PC-9 (cell line): ENCODE results near the gene TRIM3. TPM values are rescaled to one million over a fixed set of nuclear protein-coding genes. Genes with fewer than 3 reads are reported as not detected.

ENCODE experiments used
- BruUV-seq: library from RNA; stranded (reverse); fragments of 400-500 nt; replicated peaks from 2 replicates; lab custom pipeline; 2021; lab: Mats Ljungman, UMichigan
- CTCF ChIA-PET: fragments of 300-600 bp; sonication (Branson Sonifier 250); formaldehyde crosslinking; loops from one replicate; lab custom pipeline; 2022; ENCODE audit warnings: antibody characterized with exemption; lab: Charles Lee
- POLR2A ChIA-PET: fragments of 300-600 bp; sonication (Branson Sonifier 250); formaldehyde crosslinking; loops from one replicate; lab custom pipeline; 2022; ENCODE audit warnings: antibody characterized with exemption; ENCODE audit not compliant: unreplicated experiment; lab: Charles Lee
- DNase-seq, 2 experiments: peaks; one replicate each; pipeline versions ENCODE4 v3.0.0 to v3.0.0-alpha.2; 2015 to 2022; ENCODE audit warnings: mixed read lengths in 1 of 2
- H2AFZ ChIP-seq: fragments of 200-600 bp; sonication (generic); 2 replicates; pipeline ENCODE4 v1.8.1; 2017; ENCODE audit warnings: antibody characterized with exemption
- H3F3A ChIP-seq: fragments of 200-600 bp; sonication (generic); 2 replicates; pipeline ENCODE4 v1.8.1; 2017; ENCODE audit warnings: antibody characterized with exemption, mild to moderate bottlenecking, low read depth; ENCODE audit not compliant: insufficient read depth
- H3K27ac ChIP-seq: fragments of 200-600 bp; sonication (generic); 2 replicates; pipeline ENCODE4 v1.6.1; 2016; ENCODE audit warnings: mixed run types
- H3K27me3 ChIP-seq: fragments of 200-600 bp; sonication (generic); 2 replicates; pipeline ENCODE4 v1.6.1; 2016; ENCODE audit warnings: low read depth, mixed run types; ENCODE audit not compliant: insufficient read depth
- H3K36me3 ChIP-seq: fragments of 200-600 bp; sonication (generic); 2 replicates; pipeline ENCODE4 v1.6.1; 2016; ENCODE audit warnings: low read depth, mixed run types
- H3K4me1 ChIP-seq: fragments of 200-600 bp; sonication (generic); replicated peaks from 2 replicates; pipeline ENCODE4 v1.6.1; 2016; ENCODE audit warnings: mixed run types; ENCODE audit not compliant: insufficient read depth
- H3K4me2 ChIP-seq: fragments of 200-600 bp; sonication (generic); 2 replicates; pipeline ENCODE4 v1.6.1; 2017; ENCODE audit warnings: mixed run types
- H3K4me3 ChIP-seq: fragments of 200-600 bp; sonication (generic); 2 replicates; pipeline ENCODE4 v1.6.1; 2016; ENCODE audit warnings: mixed run types
- H3K79me2 ChIP-seq: fragments of 200-600 bp; sonication (generic); 2 replicates; pipeline ENCODE4 v1.6.1; 2017; ENCODE audit warnings: low read depth, mixed run types
- H3K9me2 ChIP-seq: fragments of 200-600 bp; sonication (generic); 2 replicates; pipeline ENCODE4 v1.8.1; 2017; ENCODE audit warnings: mild to moderate bottlenecking; ENCODE audit not compliant: insufficient read depth
- H3K9me3 ChIP-seq: fragments of 200-600 bp; sonication (generic); 2 replicates; pipeline ENCODE4 v1.8.1; 2016; ENCODE audit warnings: low read depth; ENCODE audit not compliant: insufficient read depth
- H4K20me1 ChIP-seq: fragments of 200-600 bp; sonication (generic); 2 replicates; pipeline ENCODE4 v1.8.1; 2017; ENCODE audit not compliant: insufficient read depth
- EZH2 ChIP-seq: fragments of 200-600 bp; sonication (generic); IDR thresholded peaks from 2 replicates; pipeline ENCODE4 v1.8.0; 2017; ENCODE audit warnings: antibody characterized with exemption, low read depth
- intact Hi-C: fragments of 100-400 bp; cut with micrococcal nuclease; formaldehyde crosslinking; loops from one replicate; pipeline ENCODE4 v1.10.0; 2022; ENCODE audit not compliant: unreplicated experiment
- total RNA-seq: library from RNA; stranded (reverse); gene quantifications from 2 replicates; pipeline ENCODE4 v1.2.3, GENCODE V29; 2021
- TF ChIP-seq, protein P1 (sequence below): fragments of 200-600 bp; sonication (generic); conservative IDR thresholded peaks from 2 replicates; pipeline ENCODE4 v1.6.1; 2017; ENCODE audit warnings: mixed run types, antibody characterized with exemption, mild to moderate bottlenecking, moderate library complexity

The TRIM3 gene
- total RNA-seq, 1 experiment from 2014 or later: 9.0 TPM

DNA sequence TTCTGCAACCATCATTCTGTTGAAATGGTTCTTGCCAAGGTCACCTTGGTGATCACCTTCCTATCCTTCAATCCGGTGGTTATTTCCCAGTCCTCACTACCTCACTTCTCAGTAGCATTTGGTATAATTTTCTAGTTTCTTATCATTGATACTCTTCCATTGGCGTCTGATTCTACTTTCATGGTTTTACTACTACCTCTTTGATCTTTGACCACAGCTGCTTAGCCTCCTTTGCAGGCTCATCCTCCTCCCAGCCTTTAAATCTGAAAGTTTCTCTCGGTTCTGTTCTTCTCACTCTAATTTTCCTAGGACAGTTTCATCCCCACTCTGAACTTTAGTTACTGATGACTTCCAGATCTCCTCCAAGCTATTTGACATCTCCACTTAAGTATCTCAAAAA lies 12.5 kb upstream of the TRIM3 start:
- H3F3A ChIP-seq: no peaks in the 10 kb centered on the region
- BruUV-seq: no TSS peak
- POLR2A ChIA-PET: no interaction called here
- H3K79me2 ChIP-seq: peaks cover 26% of the 10 kb centered on the region
- H4K20me1 ChIP-seq: 0 out of 2 replicates have a peak, but pooled peaks cover 2% of the 10 kb centered on the region
- H3K9me2 ChIP-seq: no peaks in the 10 kb centered on the region
- H3K27ac ChIP-seq: no peak overlapping the region
- no peaks in the 10 kb centered on the region for H3K9me3 ChIP-seq
- 0 out of 2 replicates have a peak, but pooled peaks cover 6% of the 10 kb centered on the region for H3K4me1 ChIP-seq
- CTCF ChIA-PET: no interaction called here
- H3K4me3 ChIP-seq: no peak overlapping the region
- intact Hi-C loops: no loop called here
- H3K27me3 ChIP-seq: no peaks in the 10 kb centered on the region
- no peak overlapping the region for H3K4me2 ChIP-seq
- TF ChIP-seq, protein P1, sequence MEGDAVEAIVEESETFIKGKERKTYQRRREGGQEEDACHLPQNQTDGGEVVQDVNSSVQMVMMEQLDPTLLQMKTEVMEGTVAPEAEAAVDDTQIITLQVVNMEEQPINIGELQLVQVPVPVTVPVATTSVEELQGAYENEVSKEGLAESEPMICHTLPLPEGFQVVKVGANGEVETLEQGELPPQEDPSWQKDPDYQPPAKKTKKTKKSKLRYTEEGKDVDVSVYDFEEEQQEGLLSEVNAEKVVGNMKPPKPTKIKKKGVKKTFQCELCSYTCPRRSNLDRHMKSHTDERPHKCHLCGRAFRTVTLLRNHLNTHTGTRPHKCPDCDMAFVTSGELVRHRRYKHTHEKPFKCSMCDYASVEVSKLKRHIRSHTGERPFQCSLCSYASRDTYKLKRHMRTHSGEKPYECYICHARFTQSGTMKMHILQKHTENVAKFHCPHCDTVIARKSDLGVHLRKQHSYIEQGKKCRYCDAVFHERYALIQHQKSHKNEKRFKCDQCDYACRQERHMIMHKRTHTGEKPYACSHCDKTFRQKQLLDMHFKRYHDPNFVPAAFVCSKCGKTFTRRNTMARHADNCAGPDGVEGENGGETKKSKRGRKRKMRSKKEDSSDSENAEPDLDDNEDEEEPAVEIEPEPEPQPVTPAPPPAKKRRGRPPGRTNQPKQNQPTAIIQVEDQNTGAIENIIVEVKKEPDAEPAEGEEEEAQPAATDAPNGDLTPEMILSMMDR: no peak
- no peak for TF ChIP-seq EZH2
- H3K36me3 ChIP-seq: peaks cover 12% of the 10 kb centered on the region; the same call in 1 of the 2 replicates
- no peak overlapping the region for H2AFZ ChIP-seq
- no peak for DNase-seq

DNA sequence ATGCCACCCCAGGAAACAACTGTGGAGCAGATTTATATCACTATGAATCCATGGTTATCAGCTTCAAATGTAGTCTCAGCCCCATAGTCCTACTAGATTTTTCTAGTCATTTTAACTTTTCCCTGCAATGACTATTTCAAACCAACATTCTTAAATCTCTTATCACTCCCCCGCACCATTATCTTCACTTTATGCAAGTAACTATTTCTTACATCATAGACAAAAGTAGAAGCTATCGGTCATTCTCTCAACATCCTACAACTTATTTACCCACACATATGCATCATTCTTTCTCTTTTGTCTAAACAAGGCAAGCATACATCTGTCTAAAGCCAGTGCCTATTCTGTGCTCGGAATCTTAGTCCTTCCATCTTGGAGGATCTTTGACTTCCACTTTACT lies 11.9 kb upstream of the TRIM3 start:
- Histone ChIP-seq H4K20me1 (0 out of 2 replicates have a peak, but pooled peaks cover 2% of the 10 kb centered on the region), H3K36me3 (peaks cover 12% of the 10 kb centered on the region; the same call in 1 of the 2 replicates), H3F3A (no peaks in the 10 kb centered on the region), H3K27ac (no peak overlapping the region), H2AFZ (no peak overlapping the region), H3K27me3 (no peaks in the 10 kb centered on the region), H3K4me2 (no peak overlapping the region), H3K4me3 (no peak overlapping the region), H3K9me2 (no peaks in the 10 kb centered on the region), H3K4me1 (0 out of 2 replicates have a peak, but pooled peaks cover 6% of the 10 kb centered on the region), H3K79me2 (peaks cover 30% of the 10 kb centered on the region), H3K9me3 (no peaks in the 10 kb centered on the region)
- TF ChIP-seq, protein P1: no peak
- no peak for TF ChIP-seq EZH2
- DNase-seq: no peak
- ChIA-PET CTCF (no interaction called here), POLR2A (interaction anchor here (0.8 kb wide), 1 partner anchor 16 kb away, joined by 9 read pairs; no protein-coding TSS in a partner anchor)
- intact Hi-C loops: no loop called here
- no TSS peak for BruUV-seq

DNA sequence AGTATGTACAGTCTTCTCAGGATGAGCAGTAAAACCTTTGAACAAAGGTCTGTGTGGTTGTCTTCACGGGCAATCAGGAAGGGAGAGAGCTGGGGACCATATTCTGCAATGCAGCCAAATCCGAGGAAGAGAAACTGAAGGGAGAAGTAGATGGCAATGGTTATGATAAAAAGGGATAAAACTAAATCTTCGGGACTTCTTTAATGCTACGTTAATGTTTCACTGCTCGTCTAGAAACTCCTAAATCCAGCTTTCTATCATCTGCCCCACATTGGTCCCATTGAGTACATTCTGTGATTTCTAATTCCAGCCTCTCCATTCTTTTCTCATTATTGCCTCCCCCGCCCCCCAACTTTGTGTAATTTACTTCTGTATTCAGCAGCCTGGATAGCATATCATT lies 9.3 kb upstream of the TRIM3 start:
- Histone ChIP-seq H3K27me3 (no peaks in the 10 kb centered on the region), H3K4me1 (0 out of 2 replicates have a peak, but pooled peaks cover 13% of the 10 kb centered on the region), H3F3A (no peaks in the 10 kb centered on the region), H3K9me2 (no peaks in the 10 kb centered on the region), H3K4me2 (no peak overlapping the region), H4K20me1 (peaks cover 2% of the 10 kb centered on the region; the same call in 1 of the 2 replicates), H3K36me3 (peaks cover 12% of the 10 kb centered on the region; the same call in 1 of the 2 replicates), H3K27ac (0 out of 2 replicates have a peak overlapping the region, but pooled peaks have one; percentile 84), H2AFZ (no peak overlapping the region), H3K4me3 (no peak overlapping the region), H3K79me2 (peaks cover 48% of the 10 kb centered on the region), H3K9me3 (no peaks in the 10 kb centered on the region)
- TF ChIP-seq, protein P1: no peak
- no peak for TF ChIP-seq EZH2
- DNase-seq: no peak
- intact Hi-C loops: no loop called here
- ChIA-PET POLR2A (no interaction called here), CTCF (no interaction called here)
- BruUV-seq: no TSS peak
